Fibroblast of mammary gland (primary cell): ENCODE data around the gene FOXL1.

Source experiments
- DNase-seq: peaks from one replicate; pipeline ENCODE4 v3.0.0-alpha.2; 2010; ENCODE audit warnings: low read depth
- H3K4me3 ChIP-seq: 2 replicates; pipeline ENCODE4 v1.5.1; 2011; ENCODE audit warnings: low read depth, mild to moderate bottlenecking, low read length, moderate library complexity; ENCODE audit not compliant: control insufficient read depth
- TF ChIP-seq, protein P1 (sequence below): conservative IDR thresholded peaks from 2 replicates; pipeline ENCODE4 v1.5.1; 2011; ENCODE audit warnings: low read depth, low read length, inconsistent platforms; ENCODE audit not compliant: control insufficient read depth, insufficient read depth

The FOXL1 gene

GRCh38 chr16:86622700-86623615 is 44.6 kb downstream of the FOXL1 start:
- no peak for DNase-seq
- TF ChIP-seq, protein P1, sequence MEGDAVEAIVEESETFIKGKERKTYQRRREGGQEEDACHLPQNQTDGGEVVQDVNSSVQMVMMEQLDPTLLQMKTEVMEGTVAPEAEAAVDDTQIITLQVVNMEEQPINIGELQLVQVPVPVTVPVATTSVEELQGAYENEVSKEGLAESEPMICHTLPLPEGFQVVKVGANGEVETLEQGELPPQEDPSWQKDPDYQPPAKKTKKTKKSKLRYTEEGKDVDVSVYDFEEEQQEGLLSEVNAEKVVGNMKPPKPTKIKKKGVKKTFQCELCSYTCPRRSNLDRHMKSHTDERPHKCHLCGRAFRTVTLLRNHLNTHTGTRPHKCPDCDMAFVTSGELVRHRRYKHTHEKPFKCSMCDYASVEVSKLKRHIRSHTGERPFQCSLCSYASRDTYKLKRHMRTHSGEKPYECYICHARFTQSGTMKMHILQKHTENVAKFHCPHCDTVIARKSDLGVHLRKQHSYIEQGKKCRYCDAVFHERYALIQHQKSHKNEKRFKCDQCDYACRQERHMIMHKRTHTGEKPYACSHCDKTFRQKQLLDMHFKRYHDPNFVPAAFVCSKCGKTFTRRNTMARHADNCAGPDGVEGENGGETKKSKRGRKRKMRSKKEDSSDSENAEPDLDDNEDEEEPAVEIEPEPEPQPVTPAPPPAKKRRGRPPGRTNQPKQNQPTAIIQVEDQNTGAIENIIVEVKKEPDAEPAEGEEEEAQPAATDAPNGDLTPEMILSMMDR: no peak
- no peak overlapping the region for H3K4me3 ChIP-seq

DNA sequence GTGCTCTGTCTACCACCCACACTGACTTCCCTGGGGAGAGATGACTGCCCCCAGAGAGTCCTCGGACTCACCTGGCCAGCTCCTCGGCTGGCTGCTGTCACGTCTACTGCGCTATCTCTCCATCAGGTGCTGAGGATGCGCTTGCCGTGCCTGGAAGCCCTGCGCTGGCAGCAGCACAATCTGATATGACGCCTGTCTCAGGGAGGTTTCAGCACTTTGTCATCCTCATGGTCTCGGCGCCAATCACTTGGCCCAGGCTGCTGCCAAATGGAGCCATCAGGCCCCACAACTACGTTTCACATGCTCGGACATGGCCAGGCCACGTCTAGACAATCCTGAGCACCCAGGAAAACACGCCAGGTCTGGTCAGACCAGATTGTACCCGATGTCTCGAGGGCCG is 46.7 kb downstream of the FOXL1 start:
- DNase-seq: no peak
- no peak overlapping the region for H3K4me3 ChIP-seq
- TF ChIP-seq, protein P1: no peak

- H3K4me3 ChIP-seq: no peak overlapping the region
- TF ChIP-seq, protein P1: no peak
- no peak for DNase-seq
These were observed 47.5 kb downstream of the FOXL1 start for GRCh38 chr16:86625821-86626220.

GRCh38 chr16:86626284-86626683 is 47.9 kb downstream of the FOXL1 start:
- TF ChIP-seq, protein P1: no peak
- DNase-seq: no peak
- no peak overlapping the region for H3K4me3 ChIP-seq

- DNase-seq: peak; percentile 38
- H3K4me3 ChIP-seq: no peak overlapping the region
- TF ChIP-seq, protein P1: no peak
These were observed 48.6 kb downstream of the FOXL1 start for GRCh38 chr16:86626966-86627365.

- DNase-seq: no peak
- TF ChIP-seq, protein P1: no peak
- no peak overlapping the region for H3K4me3 ChIP-seq
These were observed 50.3 kb downstream of the FOXL1 start for GRCh38 chr16:86628614-86629013.
